Loucy (cell line): ENCODE measurements around the gene CTIF.

ENCODE experiments used
- H2AFZ ChIP-seq: fragments of 200-600 bp; sonication (generic); 2 replicates; pipeline ENCODE4 v1.6.0; 2016; ENCODE audit warnings: antibody characterized with exemption, mild to moderate bottlenecking, low read length, moderate library complexity
- H3F3A ChIP-seq: fragments of 200-600 bp; 2 replicates; pipeline ENCODE4 v1.6.0; 2016; ENCODE audit warnings: antibody characterized with exemption, low read depth, mild to moderate bottlenecking
- H3K27me3 ChIP-seq: fragments of 200-600 bp; sonication (generic); 2 replicates; pipeline ENCODE4 v1.6.1; 2014; ENCODE audit warnings: low read length, mild to moderate bottlenecking; ENCODE audit not compliant: insufficient read depth, poor library complexity, severe bottlenecking
- H3K36me3 ChIP-seq: fragments of 200-600 bp; sonication (generic); 2 replicates; pipeline ENCODE4 v1.6.1; 2016; ENCODE audit warnings: low read length; ENCODE audit not compliant: insufficient read depth
- H3K4me1 ChIP-seq: fragments of 200-600 bp; sonication (generic); 2 replicates; pipeline ENCODE4 v1.5.1; 2014; ENCODE audit warnings: low read length, mild to moderate bottlenecking; ENCODE audit not compliant: insufficient read depth, poor library complexity, severe bottlenecking
- H3K4me2 ChIP-seq: fragments of 200-600 bp; sonication (generic); 2 replicates; pipeline ENCODE4 v1.6.0; 2014; ENCODE audit warnings: antibody characterized with exemption, low read length, low read depth, mild to moderate bottlenecking; ENCODE audit not compliant: poor library complexity, severe bottlenecking
- H3K4me3 ChIP-seq: fragments of 200-600 bp; sonication (generic); 2 replicates; pipeline ENCODE4 v1.5.1; 2014; ENCODE audit warnings: low read length, mild to moderate bottlenecking, mixed read lengths; ENCODE audit not compliant: poor library complexity, severe bottlenecking
- H3K79me2 ChIP-seq: fragments of 200-600 bp; sonication (generic); 2 replicates; pipeline ENCODE4 v1.6.1; 2014; ENCODE audit warnings: low read length; ENCODE audit not compliant: insufficient read depth
- H3K9ac ChIP-seq: fragments of 200-600 bp; sonication (generic); 2 replicates; pipeline ENCODE4 v1.6.0; 2014; ENCODE audit warnings: mild to moderate bottlenecking, low read depth, low read length, moderate library complexity; ENCODE audit not compliant: poor library complexity, severe bottlenecking
- H3K9me2 ChIP-seq: fragments of 200-600 bp; sonication (generic); replicated peaks from 2 replicates; pipeline ENCODE4 v1.6.1; 2016; ENCODE audit warnings: low read depth, low read length, mixed read lengths
- H3K9me3 ChIP-seq: fragments of 200-600 bp; sonication (generic); 2 replicates; pipeline ENCODE4 v1.6.1; 2014; ENCODE audit warnings: mild to moderate bottlenecking, antibody characterized with exemption, low read length, low read depth; ENCODE audit not compliant: insufficient read depth
- H4K20me1 ChIP-seq: fragments of 200-600 bp; sonication (generic); 2 replicates; pipeline ENCODE4 v1.6.0; 2014; ENCODE audit warnings: antibody characterized with exemption, low read length, mild to moderate bottlenecking; ENCODE audit not compliant: insufficient read depth, poor library complexity, severe bottlenecking
- CTCF ChIP-seq: fragments of 200-600 bp; sonication (generic); conservative IDR thresholded peaks from 2 replicates; pipeline ENCODE4 v1.5.1; 2014; ENCODE audit warnings: mild to moderate bottlenecking, antibody characterized with exemption, low read length
- EZH2phosphoT487 ChIP-seq: fragments of 200-600 bp; IDR thresholded peaks from 2 replicates; pipeline ENCODE4 v1.6.1; 2018; ENCODE audit warnings: antibody characterized with exemption, mild to moderate bottlenecking, moderate library complexity, borderline replicate concordance

Gene CTIF

GRCh38 chr18:48800466-48800865, 261.6 kb downstream of the CTIF start:
- no peaks in the 10 kb centered on the region for H3K36me3 ChIP-seq
- TF ChIP-seq EZH2phosphoT487: no peak
- TF ChIP-seq CTCF: no peak
- H2AFZ ChIP-seq: no peak overlapping the region
- H3K27me3 ChIP-seq: no peaks in the 10 kb centered on the region
- H3K4me3 ChIP-seq: no peak overlapping the region
- H3K79me2 ChIP-seq: no peaks in the 10 kb centered on the region
- H3F3A ChIP-seq: no peaks in the 10 kb centered on the region
- no peaks in the 10 kb centered on the region for H4K20me1 ChIP-seq
- no peak overlapping the region for H3K4me2 ChIP-seq
- no peaks in the 10 kb centered on the region for H3K9me3 ChIP-seq
- H3K4me1 ChIP-seq: peaks cover 24% of the 10 kb centered on the region
- no peak overlapping the region for H3K9ac ChIP-seq
- H3K9me2 ChIP-seq: no peaks in the 10 kb centered on the region

- H3K4me1 ChIP-seq: peaks cover 27% of the 10 kb centered on the region
- no peak overlapping the region for H3K9ac ChIP-seq
- H3K9me2 ChIP-seq: no peaks in the 10 kb centered on the region
- TF ChIP-seq CTCF: no peak
- no peaks in the 10 kb centered on the region for H3K79me2 ChIP-seq
- no peaks in the 10 kb centered on the region for H3F3A ChIP-seq
- H2AFZ ChIP-seq: no peak overlapping the region
- H3K27me3 ChIP-seq: no peaks in the 10 kb centered on the region
- H4K20me1 ChIP-seq: no peaks in the 10 kb centered on the region
- H3K4me2 ChIP-seq: no peak overlapping the region
- H3K36me3 ChIP-seq: no peaks in the 10 kb centered on the region
- H3K4me3 ChIP-seq: no peak overlapping the region
- no peaks in the 10 kb centered on the region for H3K9me3 ChIP-seq
Measured at GRCh38 chr18:48800876-48801727, 262.3 kb downstream of the CTIF start.

- Histone ChIP-seq H3K36me3 (no peaks in the 10 kb centered on the region), H3K4me1 (peaks cover 35% of the 10 kb centered on the region), H3K79me2 (no peaks in the 10 kb centered on the region), H3K4me3 (no peak overlapping the region), H2AFZ (no peak overlapping the region), H3K9me2 (no peaks in the 10 kb centered on the region), H3F3A (0 out of 2 replicates have a peak, but pooled peaks cover under 1% of the 10 kb centered on the region), H4K20me1 (no peaks in the 10 kb centered on the region), H3K9me3 (no peaks in the 10 kb centered on the region), H3K27me3 (no peaks in the 10 kb centered on the region), H3K4me2 (no peak overlapping the region), H3K9ac (no peak overlapping the region)
- TF ChIP-seq CTCF: no peak
- TF ChIP-seq EZH2phosphoT487: no peak
Measured at GRCh38 chr18:48801728-48802542, 263.1 kb downstream of the CTIF start.
